HAP-1 (cell line): ENCODE measurements around the gene RNF41.
"Not testable (repeated sequence)": the region's sequence is repeated elsewhere in the genome, so short reads cannot be mapped to it uniquely, and the experiment has no call there.

Experiments
- DNase-seq, 2 experiments: peaks; one replicate each; pipeline ENCODE4 v3.0.0-alpha.2; 2016 to 2020; ENCODE audit warnings: low spot score in 2 of 2
- H3K27me3 ChIP-seq: fragments of 250-450 bp; sonication (Bioruptor Pico); 2 replicates; pipeline ENCODE4 v1.5.1; 2020; ENCODE audit warnings: low read depth, mild to moderate bottlenecking, moderate library complexity
- H3K36me3 ChIP-seq: fragments of 250-450 bp; sonication (Bioruptor Pico); replicated peaks from 2 replicates; pipeline ENCODE4 v1.5.1; 2020; ENCODE audit warnings: mild to moderate bottlenecking
- H3K4me1 ChIP-seq: fragments of 250-450 bp; sonication (Bioruptor Pico); 2 replicates; pipeline ENCODE4 v1.5.1; 2020; ENCODE audit warnings: mild to moderate bottlenecking
- H3K4me3 ChIP-seq: fragments of 250-450 bp; sonication (Bioruptor Pico); 2 replicates; pipeline ENCODE4 v1.5.1; 2020; ENCODE audit warnings: mild to moderate bottlenecking, moderate library complexity
- H3K9me3 ChIP-seq: fragments of 250-450 bp; sonication (Bioruptor Pico); 2 replicates; pipeline ENCODE4 v1.5.1; 2020; ENCODE audit warnings: mild to moderate bottlenecking, moderate library complexity
- in situ Hi-C: fragments of 300-500 bp; cut with MboI; formaldehyde crosslinking; loops from 3 replicates; pipeline ENCODE4 v1.14.3; 2020; ENCODE audit warnings: low sequenced_read_pairs, inconsistent platforms, mixed read lengths

The RNF41 gene

DNA sequence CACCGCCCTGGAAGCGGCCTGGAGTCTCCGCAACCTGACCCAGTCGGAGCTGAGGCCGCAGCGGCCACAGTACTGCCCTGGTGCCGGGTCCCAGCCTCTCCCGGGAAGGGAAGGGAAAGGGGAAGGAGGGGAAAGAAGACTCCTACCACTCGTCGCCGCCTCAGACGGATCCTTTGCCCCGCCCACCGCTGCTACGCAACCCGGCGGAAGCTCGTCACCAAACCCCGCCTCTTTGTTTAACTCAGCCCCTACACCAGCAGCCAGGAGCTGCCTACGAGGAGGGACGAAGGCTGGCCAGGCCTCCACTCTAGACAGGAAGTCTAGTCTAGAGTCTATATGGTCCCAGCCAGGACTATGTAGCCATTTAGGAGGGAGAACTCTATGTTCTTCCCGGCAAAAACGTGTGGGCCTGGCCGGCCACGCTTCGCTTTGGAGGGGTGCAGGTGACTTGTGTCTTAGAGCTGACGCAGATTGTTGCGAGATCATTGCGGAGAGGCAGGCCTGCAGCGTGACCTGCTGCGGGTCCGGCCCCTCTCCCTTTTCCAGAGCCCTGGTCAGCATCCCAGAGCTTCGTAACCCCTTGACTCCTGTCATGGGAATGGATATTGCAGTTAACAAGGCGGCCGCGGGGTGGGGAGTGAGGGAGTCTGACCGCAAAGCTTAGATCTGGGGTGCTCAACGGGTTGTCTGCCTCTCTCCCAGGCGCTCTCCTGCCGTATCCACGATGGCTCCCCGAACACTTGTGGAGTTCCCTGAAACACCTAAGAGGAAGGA lies at the start of gene RNF41:
Gene RNF41, minus strand, starts transcription at position 166 of the 774 bp plus-strand sequence. CDS start 7,875 bp downstream, outside the sequence.
- in situ Hi-C loops: no loop called here
- Histone ChIP-seq H3K4me3 (peak within 1 kb of the TSS; percentile 81), H3K36me3 (peaks cover 7% of the 10 kb centered on the region), H3K27me3 (no peaks in the 10 kb centered on the region), H3K4me1 (peaks cover 21% of the 10 kb centered on the region), H3K9me3 (no peaks in the 10 kb centered on the region)
- DNase-seq: peak; percentile 95 to 99

DNA sequence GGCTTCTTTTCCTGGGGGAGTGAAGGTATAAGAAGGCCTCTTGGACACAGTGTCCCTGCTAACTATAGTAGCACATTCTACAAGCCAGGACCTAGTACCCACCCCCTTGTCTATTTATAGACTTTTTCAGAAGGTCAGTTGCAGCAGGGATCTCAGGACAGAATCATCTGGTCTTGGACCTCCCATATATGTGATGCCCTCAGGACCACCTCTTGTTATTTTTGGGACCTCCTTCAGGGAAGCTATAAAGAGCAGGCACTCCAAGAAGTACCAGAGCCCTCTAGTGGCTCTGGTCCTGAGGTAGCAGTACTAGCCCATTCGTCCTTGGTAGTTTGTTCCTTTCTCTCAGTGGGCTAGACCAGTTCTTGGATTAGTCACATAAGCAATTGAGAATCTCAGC lies 49.3 kb upstream of the RNF41 start:
- in situ Hi-C loops: no loop called here
- Histone ChIP-seq H3K36me3 (peaks cover 69% of the 10 kb centered on the region), H3K27me3 (no peaks in the 10 kb centered on the region), H3K4me3 (no peak overlapping the region), H3K9me3 (no peaks in the 10 kb centered on the region), H3K4me1 (peaks cover 4% of the 10 kb centered on the region)
- no peak for DNase-seq

DNA sequence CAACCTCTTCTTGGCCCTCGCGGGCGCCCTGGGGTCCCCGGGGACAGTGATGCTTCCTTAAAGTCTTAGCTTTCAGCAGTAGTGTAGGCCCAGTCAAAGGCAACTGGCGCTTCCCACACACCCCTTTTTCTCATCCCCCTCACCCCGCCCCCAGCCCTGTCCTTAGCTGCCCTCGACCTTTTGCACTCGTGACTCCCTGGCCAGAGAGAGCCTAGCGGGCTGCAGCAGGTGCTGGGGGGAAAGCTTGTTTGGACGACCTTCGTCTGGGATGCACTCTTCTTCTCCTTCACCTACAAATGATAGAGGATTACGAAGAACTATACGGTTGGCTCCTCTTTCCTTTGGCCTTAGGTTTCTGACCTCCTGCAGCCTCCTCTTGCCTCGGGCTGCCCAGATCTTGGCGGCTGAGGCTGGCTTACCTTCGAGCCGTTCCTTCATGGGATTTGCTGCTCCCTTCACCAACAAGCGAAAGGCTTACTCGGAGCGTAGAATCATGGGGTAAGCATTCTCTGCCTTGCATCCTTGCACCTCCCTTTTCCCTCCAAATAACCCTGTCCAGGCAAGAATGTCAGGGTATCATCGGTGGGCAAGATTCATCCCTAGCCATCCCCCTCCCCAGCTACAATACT lies 45.8 kb upstream of the RNF41 start:
- Histone ChIP-seq H3K4me3 (peak overlapping the region; percentile 82), H3K36me3 (peaks cover 36% of the 10 kb centered on the region), H3K9me3 (no peaks in the 10 kb centered on the region), H3K4me1 (peaks cover 4% of the 10 kb centered on the region), H3K27me3 (no peaks in the 10 kb centered on the region)
- DNase-seq: peak in 1 of 2 experiments; percentile 49
- in situ Hi-C loops: no loop called here

DNA sequence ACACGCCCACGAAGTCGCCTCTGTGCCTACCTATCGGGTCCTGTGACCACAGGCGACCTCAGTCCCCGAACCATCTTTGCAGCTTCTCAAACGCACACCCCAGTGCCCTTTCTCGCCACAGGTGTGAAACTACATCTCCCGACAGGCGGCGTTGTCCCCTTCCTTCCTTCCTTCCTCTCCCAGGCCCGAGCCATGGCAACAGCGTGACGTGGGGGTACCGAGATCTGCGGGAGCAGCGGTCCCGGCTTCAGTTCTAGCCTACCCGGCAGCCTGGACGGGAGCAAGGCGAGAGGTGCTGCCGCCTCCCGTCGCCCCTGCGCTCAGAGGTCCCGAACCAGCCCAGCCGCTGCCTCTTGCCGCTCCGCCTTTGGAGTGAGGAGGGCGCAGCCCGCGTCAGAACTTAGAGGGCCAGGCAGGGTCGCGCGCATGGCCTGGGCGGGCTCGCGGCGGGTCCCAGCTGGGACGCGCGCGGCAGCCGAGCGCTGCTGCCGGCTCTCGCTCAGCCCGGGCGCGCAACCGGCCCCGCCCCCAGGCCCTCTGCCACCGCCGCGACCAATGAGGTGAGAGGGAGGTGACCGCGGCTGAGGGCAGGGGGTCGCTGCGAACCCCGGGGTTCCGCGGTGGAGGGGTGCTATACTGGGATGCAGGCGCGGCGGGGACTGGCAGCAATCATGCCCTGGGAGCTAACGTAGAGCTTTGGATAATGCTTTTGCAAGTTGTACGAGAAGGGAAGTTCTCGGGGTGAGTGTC lies 45.1 kb upstream of the RNF41 start, which contains the start of gene COQ10A:
Gene COQ10A, plus strand, starts transcription at position 250 of the 750 bp plus-strand sequence. Its CDS starts 177 bp downstream, at position 427.
- Histone ChIP-seq H3K9me3 (no peaks in the 10 kb centered on the region), H3K4me1 (peaks cover 4% of the 10 kb centered on the region), H3K36me3 (peaks cover 29% of the 10 kb centered on the region), H3K27me3 (no peaks in the 10 kb centered on the region), H3K4me3 (peak within 1 kb of the TSS; percentile 82)
- peak; percentile 83 to 92 for DNase-seq
- in situ Hi-C loops: no loop called here

DNA sequence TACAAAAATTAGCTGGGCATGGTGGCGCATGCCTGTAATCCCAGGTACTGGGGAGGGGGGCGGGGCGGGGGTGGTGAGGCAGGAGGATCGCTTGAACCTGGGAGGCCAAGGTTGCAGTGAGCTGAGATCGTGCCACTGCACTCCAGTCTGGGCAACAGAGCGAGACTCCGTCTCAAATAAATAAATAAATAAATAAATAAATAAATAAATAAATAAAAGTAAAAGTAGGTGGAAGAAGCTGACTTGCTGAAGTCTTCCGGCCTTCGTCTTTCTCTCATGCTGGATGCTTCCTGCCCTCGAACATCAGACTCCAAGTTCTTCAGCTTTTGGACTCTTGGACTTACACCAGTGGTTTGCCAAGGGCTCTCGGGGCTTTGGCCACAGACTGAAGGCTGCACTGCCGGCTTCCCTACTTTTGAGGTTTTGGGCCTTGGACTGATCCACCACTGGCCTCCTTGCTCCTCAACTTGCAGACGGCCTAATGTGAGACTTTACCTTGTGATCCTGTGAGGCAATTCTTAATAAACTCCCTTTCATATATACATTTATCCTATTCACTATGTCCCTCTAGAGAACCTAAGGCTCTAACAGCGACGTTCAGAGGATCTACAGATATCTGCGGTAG lies 44.5 kb upstream of the RNF41 start:
- H3K9me3 ChIP-seq, H3K27me3 ChIP-seq, DNase-seq, H3K4me1 ChIP-seq, in situ Hi-C loops: not testable (repeated sequence)
- Histone ChIP-seq H3K4me3 (peak overlapping the region; percentile 82), H3K36me3 (peaks cover 22% of the 10 kb centered on the region)

DNA sequence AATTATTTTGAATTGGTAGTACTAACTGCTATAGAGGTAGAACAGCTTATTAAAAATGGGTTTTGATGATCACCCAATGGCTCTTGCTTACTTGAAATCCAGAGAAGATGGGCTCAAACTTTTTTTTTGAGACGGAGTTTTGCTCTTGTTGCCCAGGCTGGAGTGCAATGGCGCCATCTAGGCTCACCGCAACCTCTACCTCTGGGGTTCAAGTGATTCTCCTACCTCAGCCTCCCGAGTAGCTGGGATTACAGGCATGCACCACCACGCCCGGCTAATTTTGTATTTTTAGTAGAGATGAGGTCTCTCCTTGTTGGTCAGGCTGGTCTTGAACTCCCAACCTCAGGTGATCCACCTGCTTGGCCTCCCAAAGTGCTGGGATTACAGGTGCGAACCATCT lies 41.2 kb upstream of the RNF41 start:
- H3K36me3 ChIP-seq, H3K4me1 ChIP-seq, DNase-seq, H3K27me3 ChIP-seq, in situ Hi-C loops, H3K9me3 ChIP-seq, H3K4me3 ChIP-seq: not testable (repeated sequence)

DNA sequence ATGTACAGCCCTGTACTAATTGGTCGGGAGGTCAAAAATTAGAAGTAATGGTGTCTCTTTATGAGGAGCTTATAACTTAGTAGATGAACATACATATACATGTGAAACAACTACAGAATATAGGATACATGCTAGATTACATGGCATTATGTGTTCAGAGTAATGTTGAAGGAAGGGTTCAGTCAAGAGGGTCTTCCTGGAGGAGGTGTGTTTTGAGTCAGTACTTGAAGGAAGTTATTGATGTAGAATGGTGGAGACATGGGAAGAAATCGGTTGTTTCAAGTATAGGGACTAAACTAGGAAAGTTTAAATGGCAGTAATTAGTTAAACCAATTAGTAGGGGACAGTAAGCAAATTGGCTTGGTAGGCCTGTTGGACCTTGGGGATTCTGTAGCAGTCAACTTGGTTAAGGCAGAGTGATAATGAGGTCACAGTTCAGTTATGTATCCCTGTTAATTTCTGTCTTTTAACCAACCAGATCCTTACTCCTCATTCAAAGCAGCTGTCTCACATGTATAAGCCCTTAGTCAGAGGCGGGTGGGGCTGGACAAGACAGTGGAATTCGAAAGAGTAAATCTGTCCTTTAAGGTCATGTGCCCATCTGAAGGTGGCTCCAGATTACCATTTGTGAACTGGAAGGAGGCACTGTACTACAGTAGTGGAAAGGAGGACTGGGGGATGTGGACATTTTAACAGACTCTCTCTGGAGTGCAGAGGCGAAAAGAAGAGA lies 39.9 kb upstream of the RNF41 start:
- in situ Hi-C loops: no loop called here
- Histone ChIP-seq H3K9me3 (no peaks in the 10 kb centered on the region), H3K4me1 (peaks cover 15% of the 10 kb centered on the region), H3K36me3 (peaks cover 4% of the 10 kb centered on the region), H3K4me3 (no peak overlapping the region), H3K27me3 (no peaks in the 10 kb centered on the region)
- no peak for DNase-seq

DNA sequence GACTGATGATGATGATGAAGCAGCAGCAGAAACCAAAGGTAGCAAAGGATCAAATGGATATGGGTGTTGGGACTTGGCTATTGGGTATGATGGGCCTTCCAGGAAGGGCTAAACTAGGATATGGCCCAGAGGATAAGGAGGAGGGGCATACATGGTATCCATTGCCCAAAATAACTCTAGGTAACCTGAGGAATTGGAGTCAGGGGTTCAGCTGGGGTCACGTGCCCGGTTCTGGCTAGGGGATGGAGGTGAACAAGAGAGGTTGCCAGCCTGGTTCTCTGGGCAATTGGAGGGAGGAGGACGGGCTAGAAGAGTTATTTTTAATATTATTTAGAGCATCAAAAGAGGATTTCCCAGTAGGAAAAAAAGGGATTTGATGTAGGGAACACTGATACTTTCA lies 39.2 kb upstream of the RNF41 start:
- Histone ChIP-seq H3K4me1 (peaks cover 13% of the 10 kb centered on the region), H3K4me3 (no peak overlapping the region), H3K27me3 (no peaks in the 10 kb centered on the region), H3K36me3 (peaks cover 12% of the 10 kb centered on the region), H3K9me3 (no peaks in the 10 kb centered on the region)
- no peak for DNase-seq
- in situ Hi-C loops: no loop called here

DNA sequence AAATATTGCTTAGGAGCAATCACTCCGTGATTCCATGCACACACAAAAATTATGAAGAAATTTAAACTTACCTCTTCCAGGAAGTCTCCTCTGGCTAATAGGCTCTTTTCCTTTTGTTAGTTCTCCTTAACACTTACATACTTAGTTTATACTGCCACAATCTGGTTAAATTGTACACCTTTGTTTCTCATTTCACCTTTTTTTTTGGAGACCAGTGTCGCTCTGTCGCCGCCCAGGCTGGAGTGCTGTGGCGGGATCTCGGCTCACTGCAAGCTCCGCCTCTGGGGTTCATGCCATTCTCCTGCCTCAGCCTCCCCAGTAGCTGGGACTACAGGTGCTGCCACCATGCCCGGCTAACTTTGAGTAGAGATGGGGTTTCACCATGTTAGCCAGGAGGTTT lies 38.7 kb upstream of the RNF41 start:
- no peak for DNase-seq
- in situ Hi-C loops: no loop called here
- Histone ChIP-seq H3K36me3 (peaks cover 17% of the 10 kb centered on the region), H3K4me1 (peaks cover 13% of the 10 kb centered on the region), H3K9me3 (no peaks in the 10 kb centered on the region), H3K27me3 (no peaks in the 10 kb centered on the region), H3K4me3 (no peak overlapping the region)

DNA sequence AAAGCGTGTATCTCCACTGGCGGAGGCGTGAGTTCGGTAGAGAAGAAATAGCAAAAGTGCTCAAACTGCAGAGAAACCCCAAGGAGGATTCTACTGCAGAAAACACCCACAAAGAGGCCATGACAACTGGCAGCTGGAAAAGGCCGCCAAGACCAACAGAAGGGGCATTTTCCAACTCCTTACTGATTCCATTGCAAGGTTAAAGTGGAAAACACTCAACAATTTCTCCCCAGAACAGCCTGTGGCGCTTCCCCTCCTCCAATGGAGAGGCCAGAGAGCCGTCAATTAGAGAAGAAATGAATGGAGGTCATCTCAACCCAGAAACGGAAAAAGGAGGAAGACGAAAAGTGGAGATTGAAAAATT lies 37.1 kb upstream of the RNF41 start:
- H3K27me3 ChIP-seq: no peaks in the 10 kb centered on the region
- DNase-seq: no peak
- H3K4me1 ChIP-seq: peaks cover 13% of the 10 kb centered on the region
- H3K9me3 ChIP-seq: no peaks in the 10 kb centered on the region
- H3K4me3 ChIP-seq: peak overlapping the region; percentile 75
- in situ Hi-C loops: no loop called here
- H3K36me3 ChIP-seq: peaks cover 33% of the 10 kb centered on the region

DNA sequence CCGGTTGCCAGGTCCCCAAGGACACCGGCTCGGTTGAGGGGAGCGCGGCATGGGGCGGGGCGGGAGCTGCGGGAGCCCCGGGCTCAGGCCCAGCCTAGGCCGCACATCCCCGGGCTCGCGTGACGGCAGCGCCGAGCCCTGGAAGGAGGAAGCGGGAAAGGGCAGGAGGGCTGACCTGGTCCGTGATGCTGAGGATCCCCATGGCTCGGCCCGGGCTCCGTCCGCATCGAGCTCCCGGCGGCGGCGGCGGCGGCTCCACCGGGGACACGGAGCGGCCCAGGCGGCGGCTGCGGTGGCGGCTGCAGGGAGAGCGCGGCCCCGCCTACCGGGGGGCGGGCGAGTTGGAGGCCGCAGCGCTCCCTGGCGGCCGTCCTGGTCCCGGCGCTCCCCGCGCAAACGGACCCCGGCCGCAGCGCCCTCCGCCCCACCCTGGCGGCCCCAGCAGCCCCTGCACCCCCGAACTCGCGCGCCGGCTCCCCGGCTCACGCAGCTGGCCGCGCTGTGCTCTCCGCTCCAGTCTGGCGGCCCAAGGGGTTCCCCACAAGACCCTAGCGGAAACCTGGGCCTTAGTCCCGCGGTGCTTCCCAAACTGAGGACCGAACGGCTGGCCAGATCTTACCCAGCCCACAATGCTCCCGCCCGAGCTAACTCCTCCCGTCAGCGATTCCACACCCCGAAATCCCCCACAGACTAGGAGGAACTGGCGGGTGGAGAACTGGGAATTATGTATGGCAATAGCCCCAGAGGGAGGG lies 36.5 kb upstream of the RNF41 start, which contains the start of gene ANKRD52:
Gene ANKRD52, minus strand, starts transcription at position 317 of the 752 bp plus-strand sequence. Its CDS starts 115 bp downstream, at position 202.
- H3K4me1 ChIP-seq: peaks cover 13% of the 10 kb centered on the region
- no peaks in the 10 kb centered on the region for H3K9me3 ChIP-seq
- peak; percentile 76 to 83 for DNase-seq
- peak within 1 kb of the TSS; percentile 75 for H3K4me3 ChIP-seq
- H3K36me3 ChIP-seq: peaks cover 38% of the 10 kb centered on the region
- in situ Hi-C loops: no loop called here
- no peaks in the 10 kb centered on the region for H3K27me3 ChIP-seq

DNA sequence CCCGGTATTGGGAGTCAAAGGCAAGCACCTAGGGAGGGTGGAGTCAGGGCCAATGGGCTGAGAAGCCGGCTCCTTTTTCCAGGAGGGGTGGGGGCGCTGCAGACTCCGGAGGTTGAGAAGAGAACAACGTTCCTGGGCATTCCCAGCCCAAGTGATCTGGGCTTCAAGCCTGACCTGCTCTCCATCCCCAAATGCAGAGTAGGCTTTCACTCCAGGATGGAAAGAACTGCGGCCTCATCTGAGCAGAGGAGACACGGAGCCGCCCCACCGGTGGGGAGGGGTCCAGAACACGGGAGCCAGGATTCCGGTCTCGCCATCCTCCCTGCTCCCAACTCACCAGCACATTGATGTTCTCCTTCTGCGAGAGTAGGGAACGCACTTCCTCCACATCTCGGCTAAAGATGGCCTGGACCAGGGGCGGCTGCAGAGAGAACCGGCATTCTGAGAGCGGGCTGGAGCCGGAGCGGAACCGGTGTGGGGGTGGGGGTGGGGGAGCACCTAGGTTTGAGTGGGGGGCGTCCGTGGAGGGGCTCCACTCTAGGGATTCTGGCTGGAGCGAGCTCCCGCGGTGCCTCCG lies 35.9 kb upstream of the RNF41 start:
- Histone ChIP-seq H3K27me3 (no peaks in the 10 kb centered on the region), H3K4me1 (peaks cover 13% of the 10 kb centered on the region), H3K4me3 (peak overlapping the region; percentile 75), H3K36me3 (peaks cover 45% of the 10 kb centered on the region), H3K9me3 (no peaks in the 10 kb centered on the region)
- in situ Hi-C loops: no loop called here
- peak; percentile 63 to 84 for DNase-seq
